ENCODE measurements around the gene ATG2A.

ATG2A gene

GRCh38 chr11:64883575-64883974, 33.4 kb downstream of the ATG2A start:
- DNase-seq, result no peak

DNA sequence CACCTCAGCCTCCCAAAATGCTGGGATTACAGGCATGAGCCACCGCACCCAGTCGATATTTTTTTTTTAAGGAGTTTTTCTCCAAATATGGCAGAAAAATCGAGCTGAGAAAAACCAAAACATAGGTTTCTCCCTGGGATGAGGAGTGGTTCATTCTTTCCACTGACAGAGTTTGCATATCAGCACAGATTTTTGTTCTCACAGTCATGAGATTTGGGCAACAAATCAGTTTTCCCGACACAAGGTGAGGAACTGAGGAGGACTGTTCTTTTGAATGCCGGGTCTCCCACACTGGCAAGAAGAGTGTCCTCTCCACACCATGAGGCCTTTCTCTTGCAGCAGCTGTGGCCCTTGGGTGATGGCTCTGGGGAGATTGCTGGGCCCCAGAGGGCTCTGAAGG, 34.8 kb downstream of the ATG2A start:
- DNase-seq, result no peak

- DNase-seq, result no peak
Observed at GRCh38 chr11:64881476-64881875, 35.5 kb downstream of the ATG2A start.

GRCh38 chr11:64880240-64881001, 36.6 kb downstream of the ATG2A start:
- no peak for DNase-seq

GRCh38 chr11:64879244-64879900, 37.6 kb downstream of the ATG2A start:
- no peak for DNase-seq

DNA sequence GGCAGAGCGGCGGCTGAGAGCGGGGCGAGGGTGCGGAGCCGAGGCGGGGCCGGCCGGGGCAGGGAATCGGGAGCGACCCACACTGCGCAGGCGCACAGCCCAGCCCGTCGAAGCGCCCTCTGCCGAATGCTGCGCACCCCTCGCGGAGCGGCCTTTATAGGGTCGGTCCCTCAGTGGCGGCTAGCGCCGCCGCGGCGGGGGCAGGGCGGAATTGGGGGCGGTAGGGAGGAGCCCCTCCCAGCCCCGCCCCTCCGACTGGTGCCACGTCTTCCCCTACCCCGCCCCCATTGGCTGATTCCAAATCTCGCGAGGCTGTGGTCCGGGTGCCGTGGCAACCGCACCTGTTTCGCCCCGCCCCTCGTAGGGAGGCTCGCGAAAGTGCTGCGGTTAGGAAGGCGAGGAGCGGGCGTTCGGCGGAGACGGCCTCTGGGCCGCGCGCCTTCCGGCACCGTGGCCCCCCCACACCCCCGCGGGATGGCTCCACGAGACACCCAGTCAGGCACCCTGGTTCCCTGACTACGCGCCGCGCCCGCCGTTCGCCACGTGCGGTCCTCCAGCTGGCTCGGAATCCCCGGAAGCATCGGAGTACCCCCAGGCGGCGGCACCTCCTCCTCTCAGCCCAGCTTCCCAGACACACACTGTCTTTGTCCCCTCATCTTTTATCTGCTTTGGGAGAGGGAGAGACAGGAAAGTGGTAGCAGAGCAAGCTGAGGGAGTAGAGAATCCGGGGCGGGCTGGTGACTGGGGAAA, 38.3 kb downstream of the ATG2A start, which contains the start of gene EHD1:
Gene EHD1, minus strand, starts transcription at position 128 of the 750 bp plus-strand sequence. CDS start 157 bp downstream, outside the sequence.
- DNase-seq, result peak; percentile 100

GRCh38 chr11:64878223-64878493, 38.9 kb downstream of the ATG2A start:
- DNase-seq, result no peak

- DNase-seq, result no peak
Observed at GRCh38 chr11:64877390-64878222, 39.4 kb downstream of the ATG2A start.

DNA sequence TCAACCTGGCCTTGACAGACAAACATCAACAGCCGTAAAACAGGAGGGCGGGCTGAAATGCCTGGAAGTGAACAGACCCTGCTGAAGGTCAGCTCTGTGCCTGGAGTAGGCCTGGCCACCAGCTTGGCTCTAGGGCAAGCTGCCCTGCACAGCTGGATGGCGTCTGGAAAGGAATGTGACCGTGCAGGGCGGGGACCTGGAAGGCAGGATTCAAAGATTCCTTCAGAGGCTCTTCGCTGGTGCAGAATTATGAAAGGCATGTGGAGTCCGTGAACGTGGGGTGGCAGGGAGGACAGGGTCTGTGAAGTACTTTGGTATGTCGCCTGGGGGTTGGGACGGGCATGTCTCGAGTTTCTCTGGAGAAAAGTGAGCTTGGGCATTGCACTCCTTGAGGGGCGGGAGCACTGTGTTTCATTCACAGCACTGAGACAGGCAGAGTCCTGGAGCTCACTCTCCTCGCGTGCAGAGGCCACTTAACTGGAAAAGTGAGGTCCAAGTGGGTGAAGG, 40.1 kb downstream of the ATG2A start:
- no peak for DNase-seq

DNA sequence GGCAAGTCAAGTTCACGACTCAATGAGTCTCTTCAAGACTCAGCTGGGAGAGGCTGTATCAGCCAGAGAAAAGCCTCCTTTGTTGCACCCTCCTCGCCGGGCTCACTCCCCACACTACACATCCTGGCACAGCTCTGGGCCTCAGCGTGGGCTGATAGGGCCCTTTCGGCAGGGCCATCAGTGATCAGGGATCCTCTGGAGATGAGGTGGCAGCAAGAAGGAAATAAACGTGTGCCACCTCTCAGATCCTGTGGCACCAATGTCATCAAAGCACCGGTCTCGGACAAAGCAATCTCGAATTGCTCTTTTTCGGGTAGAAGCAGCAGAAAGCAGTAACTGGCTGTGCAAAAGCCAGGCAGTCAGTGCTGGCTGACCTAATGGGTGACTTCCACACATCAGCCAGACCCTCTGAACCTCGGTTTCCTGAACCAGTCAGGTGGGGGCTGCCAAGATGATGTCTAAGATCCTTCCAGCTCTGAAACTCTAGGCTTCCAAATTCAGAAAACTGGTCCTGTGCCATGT, 40.7 kb downstream of the ATG2A start:
- DNase-seq, result no peak

DNA sequence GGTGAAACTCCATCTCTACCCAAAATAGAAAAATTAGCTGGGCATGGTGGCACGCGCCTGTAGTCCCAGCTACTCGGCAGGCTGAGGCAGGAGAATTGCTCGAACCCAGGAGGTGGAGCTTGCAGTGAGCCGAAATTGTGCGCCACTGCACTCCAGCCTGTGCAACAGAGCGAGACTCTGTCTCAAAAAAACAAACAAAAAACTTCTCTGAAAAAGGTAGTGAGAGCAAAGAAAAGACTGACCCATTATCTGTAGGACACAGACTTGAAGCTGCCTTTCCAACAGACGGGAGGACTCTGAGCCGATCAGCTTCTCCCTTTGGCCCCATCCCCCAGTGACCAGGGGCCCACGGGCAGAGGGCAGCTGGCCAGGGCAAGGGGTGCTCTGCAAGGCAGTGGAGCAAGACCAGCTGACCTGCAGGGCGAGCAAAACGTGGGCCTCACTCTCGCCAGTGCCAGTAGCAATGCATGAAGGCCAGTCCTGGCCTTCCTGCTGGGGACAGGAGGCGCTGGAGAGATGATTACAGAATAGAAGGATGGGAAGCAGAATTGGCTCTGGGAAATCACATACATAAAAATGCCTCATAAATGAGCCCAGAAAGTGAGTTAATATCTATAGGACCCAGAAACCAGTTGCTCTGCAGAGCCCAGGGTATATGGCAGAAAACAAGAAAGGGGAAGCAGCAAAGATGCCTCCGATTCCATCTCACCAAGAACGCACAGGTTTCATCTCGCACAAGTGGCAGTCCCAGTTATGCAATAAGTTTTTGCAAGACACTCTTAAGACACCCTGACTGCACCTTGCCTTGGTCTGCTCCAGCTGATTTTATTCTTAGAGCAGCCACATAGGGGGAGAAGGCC, 41.4 kb downstream of the ATG2A start:
- DNase-seq, result no peak

DNA sequence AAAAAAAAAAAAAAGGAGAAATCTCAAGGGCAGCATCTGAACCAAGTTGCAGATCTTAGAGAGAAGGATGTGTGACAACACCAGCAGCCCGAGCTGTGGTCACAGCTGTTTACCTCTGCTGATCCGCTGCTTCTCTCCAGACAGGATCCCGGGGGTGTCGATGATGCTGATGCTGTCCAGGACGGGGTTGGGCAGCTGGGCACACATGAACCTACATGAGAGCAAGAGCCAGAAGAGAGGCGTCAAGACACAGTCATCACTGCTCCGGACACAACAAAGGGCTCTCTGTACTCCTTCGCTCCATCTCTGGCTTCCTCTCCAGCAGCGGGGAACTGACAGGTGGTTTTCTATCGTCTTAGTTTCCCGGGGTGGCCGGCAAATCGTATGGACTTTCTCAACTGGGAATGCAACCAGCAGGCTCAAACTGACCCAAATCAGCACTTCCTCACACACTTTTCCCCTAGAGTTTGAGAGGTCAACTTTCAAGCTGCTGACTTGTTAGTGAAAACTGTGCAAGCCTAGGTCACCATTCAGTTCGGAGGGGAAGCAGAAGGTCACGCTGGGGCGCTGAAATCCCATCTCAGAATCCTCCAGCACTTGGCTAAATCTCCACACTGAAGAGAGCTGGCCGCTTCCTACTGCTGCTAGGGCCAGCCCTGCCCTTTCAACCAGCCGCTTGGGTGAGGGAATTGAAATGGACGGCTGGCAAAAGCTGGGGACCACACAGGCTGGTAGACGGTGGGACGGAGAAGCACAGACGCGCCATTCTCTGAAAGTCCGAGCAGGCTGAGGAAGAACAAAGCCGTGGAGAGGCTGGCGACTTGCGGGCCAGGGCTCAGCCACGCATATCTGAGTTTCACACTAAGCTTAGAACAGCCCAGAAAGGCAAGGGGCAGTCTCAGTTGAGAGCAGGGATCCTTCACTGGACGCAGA, 42.4 kb downstream of the ATG2A start:
- no peak for DNase-seq

DNA sequence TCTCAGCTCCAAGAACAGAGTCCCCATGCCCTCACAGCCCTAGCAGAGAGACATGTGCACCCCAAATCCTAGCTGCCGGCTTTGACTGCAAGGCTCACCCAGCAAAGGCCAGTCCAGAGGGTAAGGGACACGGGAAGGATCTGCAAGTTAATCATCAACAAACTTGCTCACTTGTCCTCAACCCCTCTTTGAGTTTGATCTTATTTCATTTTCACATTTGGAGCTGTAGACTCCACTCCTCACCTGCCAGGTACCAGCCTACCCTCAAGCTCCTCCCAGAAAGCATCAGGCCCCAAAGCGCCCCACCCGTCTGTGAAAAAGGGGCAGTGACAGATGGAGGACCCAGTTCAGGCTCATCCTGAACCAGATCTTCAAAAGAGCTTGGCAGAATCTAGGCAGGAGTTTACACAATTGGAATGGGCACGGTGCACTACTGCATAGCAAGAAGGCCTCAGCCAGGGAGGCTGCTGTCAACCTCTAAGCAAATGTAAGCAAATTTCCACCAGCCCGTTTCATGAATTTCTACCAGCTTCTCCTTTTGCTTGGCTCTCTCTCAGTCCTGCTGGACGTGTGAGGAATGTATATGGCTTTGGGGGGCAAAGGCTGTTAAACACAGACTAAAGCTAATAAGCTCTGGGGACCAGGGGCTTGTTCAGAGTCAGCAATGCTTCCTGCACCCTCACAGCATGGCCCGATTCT, 44.1 kb downstream of the ATG2A start:
- DNase-seq, result no peak

DNA sequence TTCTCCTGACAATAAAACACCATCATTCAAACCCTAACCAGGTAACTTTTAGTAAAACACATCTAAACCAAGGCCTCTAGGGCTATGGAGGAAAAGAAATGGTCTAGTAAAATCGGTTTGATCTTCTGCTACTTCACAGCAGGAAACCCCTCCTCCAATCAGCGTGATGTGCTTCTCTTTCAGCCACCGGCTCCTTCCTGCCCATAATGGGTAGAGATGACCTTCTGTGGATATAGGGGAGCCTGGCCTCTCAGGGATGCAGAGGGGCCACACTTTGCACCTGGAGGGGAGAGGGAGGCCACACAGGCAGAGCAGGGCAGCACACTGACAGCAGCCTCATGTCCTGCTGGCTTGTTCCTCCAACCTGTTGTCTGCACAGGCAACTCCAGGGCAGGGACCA, 45.5 kb downstream of the ATG2A start:
- DNase-seq, result no peak

DNA sequence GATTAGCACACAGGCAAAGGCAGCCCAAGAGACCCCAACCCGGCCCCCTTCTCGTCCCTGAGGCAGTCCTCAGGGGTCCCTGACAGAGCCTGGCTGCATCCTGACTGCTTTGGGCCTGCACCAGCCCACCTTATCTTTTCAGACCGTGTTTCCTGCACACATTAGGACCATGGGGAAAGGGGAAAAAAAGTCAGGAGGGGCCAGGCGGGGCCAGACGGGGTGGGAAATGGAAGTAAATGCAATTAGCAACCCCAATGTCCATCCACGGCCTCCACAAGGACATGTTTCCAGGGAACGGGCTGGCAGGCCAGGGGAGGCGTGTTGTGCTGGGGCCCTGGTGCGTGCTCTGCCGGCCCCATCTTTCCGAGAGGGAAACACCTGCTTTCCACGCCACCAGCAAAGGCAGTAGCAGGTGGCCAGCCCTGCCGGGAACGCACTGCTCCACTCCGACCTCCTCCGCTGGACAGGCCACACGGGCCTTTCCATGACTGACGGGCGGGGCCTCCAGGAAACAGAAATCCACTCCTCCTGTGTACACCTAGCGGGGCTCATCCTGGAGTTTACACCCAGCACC, 46.0 kb downstream of the ATG2A start:
- DNase-seq, result no peak

- no peak for DNase-seq
Observed at GRCh38 chr11:64870176-64870892, 46.7 kb downstream of the ATG2A start.

DNA sequence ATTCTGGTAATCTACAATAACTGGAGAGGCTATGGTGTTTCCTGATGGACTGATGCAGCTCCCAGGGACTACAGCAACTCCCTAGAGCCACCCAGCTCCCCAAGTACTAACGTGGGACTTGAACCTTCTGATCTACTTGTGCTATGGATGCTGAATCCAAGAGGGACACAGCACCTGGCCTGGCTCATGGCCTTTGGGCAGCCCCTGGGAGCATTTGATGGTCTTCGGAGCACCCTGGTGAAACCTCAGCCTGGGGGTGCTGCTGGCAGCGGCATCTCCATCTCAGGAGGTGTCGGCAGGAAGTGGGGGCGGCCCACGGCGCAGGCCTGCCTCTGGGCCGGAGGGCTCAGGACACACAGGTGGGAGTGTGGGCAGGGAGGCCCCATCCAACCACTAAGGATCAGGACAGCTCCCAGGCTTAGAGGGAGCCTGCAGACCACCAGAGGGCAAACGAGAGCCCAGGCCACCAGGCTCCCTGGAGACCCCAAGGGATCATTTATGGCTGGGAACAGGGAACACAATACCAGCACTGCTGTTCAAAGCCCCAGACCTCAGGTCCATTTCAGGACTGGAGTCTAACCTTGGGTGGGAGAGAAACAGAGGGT, 47.3 kb downstream of the ATG2A start:
- DNase-seq, result no peak

GRCh38 chr11:64868904-64869570, 48.0 kb downstream of the ATG2A start:
- no peak for DNase-seq
